CD8-positive, alpha-beta memory T cell (primary cell): Measurements from ENCODE around the gene KIZ. TPM values are rescaled to one million over a fixed set of nuclear protein-coding genes. Genes with fewer than 3 reads are reported as not detected.
A peak's percentile ranks its signal among the peaks of the same experiment; 100 is the strongest.

Experiments
- CTCF ChIA-PET: fragments of 350-600 bp; sonication (Branson Sonifier 250); formaldehyde crosslinking; loops from one replicate; lab custom pipeline; 2021; ENCODE audit warnings: antibody characterized with exemption; lab: Charles Lee
- POLR2A ChIA-PET: fragments of 350-600 bp; sonication (Branson Sonifier 250); formaldehyde crosslinking; loops from one replicate; lab custom pipeline; 2021; ENCODE audit warnings: antibody characterized with exemption; lab: Charles Lee
- DNase-seq, 5 donors: peaks; one replicate each; pipeline versions ENCODE4 v3.0.0 to v3.0.0-alpha.2; 2020 to 2022; ENCODE audit warnings: mixed read lengths in 1 of 5
- H3K27ac ChIP-seq: one replicate; pipeline ENCODE4 v1.7.0; 2013; ENCODE audit warnings: low read depth, mild to moderate bottlenecking, low read length, moderate library complexity
- H3K27me3 ChIP-seq: 2 replicates; pipeline ENCODE4 v1.7.0; 2013; ENCODE audit warnings: low read length, mild to moderate bottlenecking; ENCODE audit not compliant: insufficient read depth, poor library complexity, severe bottlenecking
- H3K36me3 ChIP-seq: 2 replicates; pipeline ENCODE4 v1.7.0; 2013; ENCODE audit warnings: mild to moderate bottlenecking, low read length, moderate library complexity; ENCODE audit not compliant: insufficient read depth
- H3K4me1 ChIP-seq: 2 replicates; pipeline ENCODE4 v1.7.0; 2013; ENCODE audit warnings: mild to moderate bottlenecking, low read length, moderate library complexity; ENCODE audit not compliant: insufficient read depth
- H3K4me3 ChIP-seq: 2 replicates; pipeline ENCODE4 v1.7.0; 2013; ENCODE audit warnings: mild to moderate bottlenecking, low read length
- H3K9me3 ChIP-seq: 2 replicates; pipeline ENCODE4 v1.7.0; 2013; ENCODE audit warnings: mild to moderate bottlenecking, low read length
- H3K27ac Mint-ChIP-seq, 8 donors: one replicate each; pipeline ENCODE4 v1.8.0; 2020 to 2021; ENCODE audit warnings: mixed read lengths in 8 of 8, mild to moderate bottlenecking in 6 of 8, inconsistent platforms in 3 of 8, moderate library complexity in 3 of 8
- H3K27me3 Mint-ChIP-seq, 2 donors: one replicate each; pipeline ENCODE4 v1.8.0; 2020 to 2021; ENCODE audit warnings: mixed read lengths in 2 of 2, mild to moderate bottlenecking in 1 of 2, moderate library complexity in 1 of 2
- H3K36me3 Mint-ChIP-seq, 3 donors: one replicate each; pipeline ENCODE4 v1.8.0; 2020 to 2021; ENCODE audit warnings: mixed read lengths in 3 of 3, inconsistent platforms in 1 of 3, mild to moderate bottlenecking in 1 of 3
- H3K4me1 Mint-ChIP-seq, 3 donors: one replicate each; pipeline ENCODE4 v1.8.0; 2020 to 2021; ENCODE audit warnings: mixed read lengths in 3 of 3, inconsistent platforms in 1 of 3, mild to moderate bottlenecking in 1 of 3
- H3K4me3 Mint-ChIP-seq, 7 donors: one replicate each; pipeline ENCODE4 v1.8.0; 2020 to 2021; ENCODE audit warnings: mixed read lengths in 7 of 7, mild to moderate bottlenecking in 6 of 7, moderate library complexity in 4 of 7, inconsistent platforms in 2 of 7
- H3K9me3 Mint-ChIP-seq, 5 donors: one replicate each; pipeline ENCODE4 v1.8.0; 2020 to 2022; ENCODE audit warnings: mixed read lengths in 5 of 5, mild to moderate bottlenecking in 3 of 5, moderate library complexity in 2 of 5, inconsistent platforms in 1 of 5
- polyA plus RNA-seq: library from polyadenylated mRNA; unstranded; fragments of 300-500 nt; fragmentation: Illumina TruSeq; gene quantifications from one replicate; pipeline ENCODE4 v1.2.3, GENCODE V29; 2021
- total RNA-seq, 2 experiments: library from RNA; stranded (reverse); gene quantifications; one replicate each; pipeline ENCODE4 v1.2.3, GENCODE V29; 2021

The KIZ gene
- total and polyA plus RNA-seq, 3 experiments from 2014 or later = 9.7 to 20.5 (median 13.3) TPM

- H3K27ac ChIP-seq = no peak overlapping the region
- Mint-ChIP-seq H3K9me3 (no peaks in the 10 kb centered on the region), H3K27me3 (peaks cover 40 to 76% of the 10 kb centered on the region in 2 donors), H3K27ac (no peak overlapping the region), H3K4me3 (no peak overlapping the region), H3K4me1 (no peaks in the 10 kb centered on the region), H3K36me3 (no peaks in the 10 kb centered on the region)
- H3K4me3 ChIP-seq = no peak overlapping the region
- no peak for DNase-seq
- no peaks in the 10 kb centered on the region for H3K36me3 ChIP-seq
- POLR2A ChIA-PET = no interaction called here
- peaks cover 20% of the 10 kb centered on the region for H3K27me3 ChIP-seq
- CTCF ChIA-PET = no interaction called here
- no peaks in the 10 kb centered on the region for H3K4me1 ChIP-seq
- H3K9me3 ChIP-seq = no peaks in the 10 kb centered on the region
Measured at GRCh38 chr20:21090721-21091120, 35.2 kb upstream of the KIZ start.

GRCh38 chr20:21092806-21093205 is 33.1 kb upstream of the KIZ start:
- DNase-seq = no peak
- H3K27ac Mint-ChIP-seq = no peak overlapping the region
- H3K4me1 ChIP-seq = no peaks in the 10 kb centered on the region
- no peaks in the 10 kb centered on the region for H3K9me3 Mint-ChIP-seq
- no peak overlapping the region for H3K27ac ChIP-seq
- H3K4me1 Mint-ChIP-seq = no peaks in the 10 kb centered on the region
- H3K9me3 ChIP-seq = no peaks in the 10 kb centered on the region
- H3K4me3 ChIP-seq = no peak overlapping the region
- peaks cover 49 to 85% of the 10 kb centered on the region in 2 donors for H3K27me3 Mint-ChIP-seq
- ChIA-PET POLR2A (no interaction called here), CTCF (no interaction called here)
- H3K36me3 ChIP-seq = no peaks in the 10 kb centered on the region
- H3K4me3 Mint-ChIP-seq = no peak overlapping the region
- H3K27me3 ChIP-seq = peaks cover 30% of the 10 kb centered on the region
- H3K36me3 Mint-ChIP-seq = no peaks in the 10 kb centered on the region

- ChIA-PET CTCF (no interaction called here), POLR2A (no interaction called here)
- Mint-ChIP-seq H3K4me3 (no peak overlapping the region), H3K27me3 (peaks cover 61 to 81% of the 10 kb centered on the region in 2 donors), H3K36me3 (peaks cover 0 to 7% (median 0%) of the 10 kb centered on the region in 3 donors), H3K9me3 (no peaks in the 10 kb centered on the region), H3K4me1 (peaks cover 15 to 35% (median 28%) of the 10 kb centered on the region in 3 donors), H3K27ac (no peak overlapping the region)
- Histone ChIP-seq H3K9me3 (no peaks in the 10 kb centered on the region), H3K27me3 (peaks cover 40% of the 10 kb centered on the region), H3K4me3 (no peak overlapping the region), H3K27ac (no peak overlapping the region), H3K36me3 (no peaks in the 10 kb centered on the region), H3K4me1 (peaks cover 20% of the 10 kb centered on the region)
- DNase-seq = no peak
Measured at GRCh38 chr20:21096321-21097043, 29.4 kb upstream of the KIZ start.

GRCh38 chr20:21099751-21100577 is 25.9 kb upstream of the KIZ start:
- Histone ChIP-seq H3K27me3 (peaks cover 72% of the 10 kb centered on the region), H3K9me3 (no peaks in the 10 kb centered on the region), H3K4me3 (peak overlapping the region; percentile 60), H3K4me1 (peaks cover 41% of the 10 kb centered on the region), H3K27ac (peak overlapping the region; percentile 39), H3K36me3 (no peaks in the 10 kb centered on the region)
- Mint-ChIP-seq H3K9me3 (peaks cover 0 to 3% (median 0%) of the 10 kb centered on the region in 5 donors), H3K27me3 (peaks cover 75 to 83% of the 10 kb centered on the region in 2 donors), H3K27ac (peak overlapping the region; percentile 66 to 97 (median 83)), H3K4me3 (peak overlapping the region; percentile 84 to 97 (median 89)), H3K36me3 (peaks cover 0 to 7% (median 0%) of the 10 kb centered on the region in 3 donors), H3K4me1 (peaks cover 34 to 67% (median 51%) of the 10 kb centered on the region in 3 donors)
- ChIA-PET POLR2A (interaction anchor here (1.4 kb wide), 1 partner anchor 26 kb away, joined by 6 read pairs; the partner anchor contains the start of gene KIZ), CTCF (no interaction called here)
- DNase-seq = peak; percentile 31 to 69 (median 45)

GRCh38 chr20:21100578-21101452 is 25.1 kb upstream of the KIZ start:
- H3K4me1 ChIP-seq = peaks cover 44% of the 10 kb centered on the region
- H3K27ac Mint-ChIP-seq = peak overlapping the region; percentile 81 to 97 (median 86)
- peaks cover 34 to 72% (median 51%) of the 10 kb centered on the region in 3 donors for H3K4me1 Mint-ChIP-seq
- H3K9me3 Mint-ChIP-seq = peaks cover 0 to 3% (median 0%) of the 10 kb centered on the region in 5 donors
- ChIA-PET CTCF (interaction anchor here (1.5 to 2.5 kb wide), 2 partner anchors 25 to 52 kb away, joined by 5 to 9 read pairs; partner anchors contain the start of gene KIZ), POLR2A (interaction anchor here (1.4 to 1.9 kb wide), 2 partner anchors 25 kb away, joined by 6 to 7 read pairs; partner anchors contain the start of gene KIZ)
- no peaks in the 10 kb centered on the region for H3K9me3 ChIP-seq
- H3K36me3 Mint-ChIP-seq = peaks cover 0 to 7% (median 0%) of the 10 kb centered on the region in 3 donors
- no peaks in the 10 kb centered on the region for H3K36me3 ChIP-seq
- peak overlapping the region; percentile 84 to 97 (median 89) for H3K4me3 Mint-ChIP-seq
- peaks cover 79 to 85% of the 10 kb centered on the region in 2 donors for H3K27me3 Mint-ChIP-seq
- H3K27me3 ChIP-seq = peaks cover 80% of the 10 kb centered on the region
- peak overlapping the region; percentile 60 for H3K4me3 ChIP-seq
- H3K27ac ChIP-seq = peak overlapping the region; percentile 38
- DNase-seq = peak in 2 of 5 donors; percentile 6 to 24

- no peak for DNase-seq
- Mint-ChIP-seq H3K27ac (peak overlapping the region in 3 of 8 donors; percentile 27 to 90 (median 83)), H3K4me3 (peak overlapping the region; percentile 84 to 96 (median 89)), H3K36me3 (peaks cover 0 to 7% (median 0%) of the 10 kb centered on the region in 3 donors), H3K4me1 (peaks cover 35 to 79% (median 51%) of the 10 kb centered on the region in 3 donors), H3K27me3 (peaks cover 82 to 87% of the 10 kb centered on the region in 2 donors), H3K9me3 (peaks cover 0 to 3% (median 0%) of the 10 kb centered on the region in 5 donors)
- CTCF ChIA-PET = interaction anchor here (1.5 to 2.5 kb wide), 2 partner anchors 24 to 52 kb away, joined by 5 to 9 read pairs; partner anchors contain the start of gene KIZ
- H3K36me3 ChIP-seq = no peaks in the 10 kb centered on the region
- POLR2A ChIA-PET = interaction anchor here (1.9 kb wide), 1 partner anchor 24 kb away, joined by 7 read pairs; the partner anchor contains the start of gene KIZ
- peaks cover 44% of the 10 kb centered on the region for H3K4me1 ChIP-seq
- no peak overlapping the region for H3K27ac ChIP-seq
- no peaks in the 10 kb centered on the region for H3K9me3 ChIP-seq
- peak overlapping the region; percentile 60 for H3K4me3 ChIP-seq
- peaks cover 84% of the 10 kb centered on the region for H3K27me3 ChIP-seq
Measured at GRCh38 chr20:21101453-21101931, 24.4 kb upstream of the KIZ start.
